Measurements from ENCODE around the gene NPHP3. TPM values are rescaled to one million over a fixed set of nuclear protein-coding genes. Genes with fewer than 3 reads are reported as not detected.
"Not testable (repeated sequence)": the region's sequence is repeated elsewhere in the genome, so short reads cannot be mapped to it uniquely, and the experiment has no call there.

Gene NPHP3
- total RNA-seq, 2 donors from 2014 or later, result 15.7 to 23.0 TPM

GRCh38 chr3:132756108-132756650 is 34.0 kb upstream of the NPHP3 start:
- no peaks in the 10 kb centered on the region for H3K9me3 ChIP-seq (ENCODE audit: control insufficient read depth, low read length)
- Mint-ChIP-seq H3K36me3 (ENCODE audit: low read depth) (no peaks in the 10 kb centered on the region), H3K9me3 (peaks cover 2% of the 10 kb centered on the region), H3K27me3 (ENCODE audit: insufficient read depth) (no peaks in the 10 kb centered on the region), H3K4me1 (no peaks in the 10 kb centered on the region), H3K27ac (no peak overlapping the region), H3K4me3 (no peak overlapping the region)
- no peaks in the 10 kb centered on the region for H3K4me1 ChIP-seq (ENCODE audit: control insufficient read depth, insufficient read depth, low read length)
- H3K9ac ChIP-seq (ENCODE audit: extremely low read depth, low read length, poor library complexity, severe bottlenecking), result no peak overlapping the region
- TF ChIP-seq CTCF (conservative IDR thresholded peaks at IDR 0.05), result no peak
- no peak for DNase-seq
- H3K36me3 ChIP-seq (ENCODE audit: control insufficient read depth, insufficient read depth, low read length), result no peaks in the 10 kb centered on the region
- 90 to 100% methylated on average over 3 of the region's 3 CpGs for WGBS, 2 experiments (ENCODE audit: insufficient coverage in 1 of 2, insufficient read length in 1 of 2)
- H3K27me3 ChIP-seq (ENCODE audit: control insufficient read depth, insufficient read depth, low read length, poor library complexity, severe bottlenecking), result no peaks in the 10 kb centered on the region
- no peak overlapping the region for H3K4me3 ChIP-seq (ENCODE audit: low read length)
- H3K27ac ChIP-seq (ENCODE audit: low read depth, low read length), result no peak overlapping the region

DNA sequence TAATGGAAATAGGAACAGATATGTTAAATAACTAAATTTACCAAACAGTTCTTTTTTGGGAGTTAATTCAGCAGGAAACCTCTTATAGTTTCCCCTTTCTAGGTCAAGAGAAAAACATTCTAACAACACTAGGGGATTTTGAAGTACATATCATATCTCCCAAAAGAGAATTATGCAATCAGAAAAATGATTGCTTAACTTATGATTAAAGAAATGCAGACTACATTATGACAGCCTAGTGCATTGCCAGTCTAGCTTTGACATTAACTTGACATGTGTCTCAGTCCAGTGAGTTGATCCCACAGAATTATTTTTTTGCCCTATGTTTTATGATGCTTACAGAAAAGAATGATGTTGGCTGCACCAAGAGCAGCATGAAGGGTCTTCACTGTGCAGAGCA is 31.7 kb upstream of the NPHP3 start:
- no peak overlapping the region for H3K4me3 ChIP-seq (ENCODE audit: low read length)

DNA sequence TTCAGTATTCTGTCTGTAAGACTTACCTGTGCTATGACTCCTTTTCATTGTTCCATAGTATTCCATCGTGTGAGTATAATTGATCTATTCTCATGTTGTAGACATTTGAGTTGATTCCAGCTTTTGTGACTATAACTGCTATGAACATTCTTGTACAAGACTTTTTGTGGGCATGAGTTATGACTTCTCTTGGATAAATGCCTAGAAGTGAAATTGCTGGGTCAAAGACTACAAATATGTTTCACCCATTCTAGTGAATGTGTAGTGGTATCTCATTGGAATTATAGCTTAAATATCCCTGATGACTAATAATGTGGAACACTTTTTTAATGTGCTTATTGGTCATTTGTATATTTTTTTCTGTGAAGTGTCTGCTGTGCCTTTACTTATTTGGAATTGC is 27.6 kb upstream of the NPHP3 start:
- DNase-seq, result no peak
- Histone ChIP-seq H3K4me3 (ENCODE audit: low read length) (no peak overlapping the region), H3K4me1 (ENCODE audit: control insufficient read depth, insufficient read depth, low read length) (no peaks in the 10 kb centered on the region), H3K9me3 (ENCODE audit: control insufficient read depth, low read length) (no peaks in the 10 kb centered on the region), H3K9ac (ENCODE audit: extremely low read depth, low read length, poor library complexity, severe bottlenecking) (no peak overlapping the region), H3K36me3 (ENCODE audit: control insufficient read depth, insufficient read depth, low read length) (no peaks in the 10 kb centered on the region), H3K27ac (ENCODE audit: low read depth, low read length) (no peak overlapping the region), H3K27me3 (ENCODE audit: control insufficient read depth, insufficient read depth, low read length, poor library complexity, severe bottlenecking) (no peaks in the 10 kb centered on the region)
- Mint-ChIP-seq H3K4me1 (no peaks in the 10 kb centered on the region), H3K27ac (no peak overlapping the region), H3K9me3 (no peaks in the 10 kb centered on the region), H3K4me3 (no peak overlapping the region), H3K27me3 (ENCODE audit: insufficient read depth) (peaks cover 2% of the 10 kb centered on the region), H3K36me3 (ENCODE audit: low read depth) (no peaks in the 10 kb centered on the region)
- whole genome bisulfite sequencing, 2 experiments (ENCODE audit: insufficient coverage in 1 of 2, insufficient read length in 1 of 2), result 82% methylated on average over 1 of the region's 1 CpG; no CpG with 5 or more reads in 1 of the 2 experiments
- no peak for TF ChIP-seq CTCF (conservative IDR thresholded peaks at IDR 0.05)

More for the DNA sequence above, 31.7 kb upstream of the NPHP3 start:
- Histone ChIP-seq H3K9me3 (ENCODE audit: control insufficient read depth, low read length) (no peaks in the 10 kb centered on the region), H3K27me3 (ENCODE audit: control insufficient read depth, insufficient read depth, low read length, poor library complexity, severe bottlenecking) (no peaks in the 10 kb centered on the region), H3K4me1 (ENCODE audit: control insufficient read depth, insufficient read depth, low read length) (no peaks in the 10 kb centered on the region), H3K36me3 (ENCODE audit: control insufficient read depth, insufficient read depth, low read length) (no peaks in the 10 kb centered on the region), H3K27ac (ENCODE audit: low read depth, low read length) (no peak overlapping the region), H3K9ac (ENCODE audit: extremely low read depth, low read length, poor library complexity, severe bottlenecking) (no peak overlapping the region)
- Mint-ChIP-seq H3K27ac (no peak overlapping the region), H3K27me3 (ENCODE audit: insufficient read depth) (no peaks in the 10 kb centered on the region), H3K9me3 (no peaks in the 10 kb centered on the region), H3K36me3 (ENCODE audit: low read depth) (no peaks in the 10 kb centered on the region), H3K4me3 (no peak overlapping the region), H3K4me1 (no peaks in the 10 kb centered on the region)
- TF ChIP-seq CTCF (conservative IDR thresholded peaks at IDR 0.05), result no peak
- DNase-seq, result no peak

DNA sequence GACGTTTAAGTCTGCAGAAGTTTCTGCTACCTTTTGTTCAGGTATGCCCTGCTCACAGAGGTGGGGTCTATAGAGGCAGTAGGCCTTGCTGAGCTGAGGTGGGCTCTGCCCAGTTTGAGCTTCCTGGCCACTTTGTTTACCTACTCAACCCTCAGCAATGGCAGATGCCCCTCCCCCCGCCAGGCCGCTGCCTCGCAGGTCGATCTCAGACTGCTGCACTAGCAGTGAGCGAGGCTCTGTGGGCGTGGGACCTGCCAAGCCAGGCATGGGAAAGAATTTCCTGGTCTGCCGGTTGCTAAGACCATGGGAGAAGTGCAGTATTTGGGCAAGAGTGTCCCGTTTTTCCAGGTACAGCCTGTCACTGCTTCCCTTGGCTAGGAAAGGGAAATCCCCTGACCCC is 24.5 kb upstream of the NPHP3 start:
- H3K9ac ChIP-seq (ENCODE audit: extremely low read depth, low read length, poor library complexity, severe bottlenecking); H3K27ac ChIP-seq (ENCODE audit: low read depth, low read length); H3K27me3 ChIP-seq (ENCODE audit: control insufficient read depth, insufficient read depth, low read length, poor library complexity, severe bottlenecking); H3K4me1 ChIP-seq (ENCODE audit: control insufficient read depth, insufficient read depth, low read length); H3K4me3 ChIP-seq (ENCODE audit: low read length); H3K36me3 Mint-ChIP-seq (ENCODE audit: low read depth); H3K9me3 Mint-ChIP-seq; H3K4me3 Mint-ChIP-seq; H3K27me3 Mint-ChIP-seq (ENCODE audit: insufficient read depth); H3K36me3 ChIP-seq (ENCODE audit: control insufficient read depth, insufficient read depth, low read length); H3K4me1 Mint-ChIP-seq; H3K27ac Mint-ChIP-seq; H3K9me3 ChIP-seq (ENCODE audit: control insufficient read depth, low read length): not testable (repeated sequence)
- DNase-seq, result peak; percentile 49
- 89 to 95% methylated on average over 6 to 9 of the region's 9 CpGs for WGBS, 2 experiments (ENCODE audit: insufficient coverage in 1 of 2, insufficient read length in 1 of 2)
